Measurements from ENCODE around the gene NRXN3. TPM values are rescaled to one million over a fixed set of nuclear protein-coding genes. Genes with fewer than 3 reads are reported as not detected.

Gene NRXN3
- total RNA-seq, 1 donor from 2014 or later, result 11.4 TPM

- TF ChIP-seq, protein P1, sequence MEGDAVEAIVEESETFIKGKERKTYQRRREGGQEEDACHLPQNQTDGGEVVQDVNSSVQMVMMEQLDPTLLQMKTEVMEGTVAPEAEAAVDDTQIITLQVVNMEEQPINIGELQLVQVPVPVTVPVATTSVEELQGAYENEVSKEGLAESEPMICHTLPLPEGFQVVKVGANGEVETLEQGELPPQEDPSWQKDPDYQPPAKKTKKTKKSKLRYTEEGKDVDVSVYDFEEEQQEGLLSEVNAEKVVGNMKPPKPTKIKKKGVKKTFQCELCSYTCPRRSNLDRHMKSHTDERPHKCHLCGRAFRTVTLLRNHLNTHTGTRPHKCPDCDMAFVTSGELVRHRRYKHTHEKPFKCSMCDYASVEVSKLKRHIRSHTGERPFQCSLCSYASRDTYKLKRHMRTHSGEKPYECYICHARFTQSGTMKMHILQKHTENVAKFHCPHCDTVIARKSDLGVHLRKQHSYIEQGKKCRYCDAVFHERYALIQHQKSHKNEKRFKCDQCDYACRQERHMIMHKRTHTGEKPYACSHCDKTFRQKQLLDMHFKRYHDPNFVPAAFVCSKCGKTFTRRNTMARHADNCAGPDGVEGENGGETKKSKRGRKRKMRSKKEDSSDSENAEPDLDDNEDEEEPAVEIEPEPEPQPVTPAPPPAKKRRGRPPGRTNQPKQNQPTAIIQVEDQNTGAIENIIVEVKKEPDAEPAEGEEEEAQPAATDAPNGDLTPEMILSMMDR (IDR thresholded peaks at IDR 0.05; ENCODE audit: unreplicated experiment), result no peak
- no peak overlapping the region for H3K4me3 Mint-ChIP-seq
Measured at GRCh38 chr14:79658769-79659168, 1488.6 kb downstream of the NRXN3 start.

GRCh38 chr14:79660053-79660939, 1490.1 kb downstream of the NRXN3 start:
- Mint-ChIP-seq H3K27ac (no peak overlapping the region), H3K36me3 (peaks cover 10% of the 10 kb centered on the region), H3K27me3 (ENCODE audit: low read depth) (no peaks in the 10 kb centered on the region), H3K4me1 (peaks cover 13% of the 10 kb centered on the region), H3K9me3 (peaks cover 17% of the 10 kb centered on the region), H3K4me3 (no peak overlapping the region)
- TF ChIP-seq, protein P1 (IDR thresholded peaks at IDR 0.05; ENCODE audit: unreplicated experiment), result no peak
- DNase-seq (ENCODE audit: low spot score in 2 of 2, unreplicated experiment in 2 of 2), result no peak

More at GRCh38 chr14:79658769-79659168, 1488.6 kb downstream of the NRXN3 start:
- Mint-ChIP-seq H3K36me3 (peaks cover 7% of the 10 kb centered on the region), H3K9me3 (peaks cover 17% of the 10 kb centered on the region), H3K27ac (no peak overlapping the region), H3K4me1 (peaks cover 11% of the 10 kb centered on the region), H3K27me3 (ENCODE audit: low read depth) (no peaks in the 10 kb centered on the region)
- no peak for DNase-seq (ENCODE audit: low spot score in 2 of 2, unreplicated experiment in 2 of 2)

DNA sequence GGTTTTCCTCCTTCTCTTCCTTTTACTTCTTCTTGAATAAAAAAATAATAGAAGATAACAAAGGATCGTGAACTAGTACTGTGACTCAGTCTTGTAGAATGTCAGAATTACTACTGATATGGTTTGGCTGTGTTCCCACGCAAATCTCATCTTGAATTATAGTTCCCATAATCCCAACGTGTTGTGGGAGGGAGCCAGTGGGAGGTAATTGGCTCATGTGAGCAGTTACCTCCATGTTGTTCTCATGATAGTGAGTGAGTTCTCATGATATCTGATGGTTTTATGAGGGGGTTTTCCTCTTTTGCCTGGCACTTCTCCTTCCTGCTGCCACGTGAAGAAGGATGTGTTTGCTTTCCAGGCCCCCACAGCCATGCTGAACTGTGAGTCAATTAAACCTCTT, 1491.6 kb downstream of the NRXN3 start:
- Mint-ChIP-seq H3K36me3 (peaks cover 10% of the 10 kb centered on the region), H3K27me3 (ENCODE audit: low read depth) (no peaks in the 10 kb centered on the region), H3K27ac (no peak overlapping the region), H3K4me1 (peaks cover 21% of the 10 kb centered on the region), H3K9me3 (peaks cover 17% of the 10 kb centered on the region), H3K4me3 (no peak overlapping the region)
- no peak for DNase-seq (ENCODE audit: low spot score in 2 of 2, unreplicated experiment in 2 of 2)
- TF ChIP-seq, protein P1 (IDR thresholded peaks at IDR 0.05; ENCODE audit: unreplicated experiment), result no peak

DNA sequence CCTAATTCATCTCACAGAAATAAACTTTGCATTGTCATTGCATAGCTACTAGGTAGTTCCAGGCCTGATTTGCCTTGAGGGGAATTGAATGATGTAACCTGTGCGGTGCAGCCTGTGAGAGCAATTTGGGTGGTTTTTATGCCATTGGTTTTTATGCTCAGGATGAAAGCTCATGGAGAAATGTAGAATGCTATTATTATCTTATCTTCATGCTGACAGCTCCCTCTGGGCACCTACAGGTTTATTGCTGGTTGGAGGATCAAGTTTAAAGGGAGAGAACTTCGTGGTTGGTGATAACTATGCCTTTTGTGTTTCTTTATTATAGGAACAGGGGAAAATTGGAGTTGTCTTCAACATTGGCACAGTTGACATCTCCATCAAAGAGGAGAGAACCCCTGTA, 1493.3 kb downstream of the NRXN3 start:
- H3K9me3 Mint-ChIP-seq, result peaks cover 17% of the 10 kb centered on the region
- peaks cover 10% of the 10 kb centered on the region for H3K36me3 Mint-ChIP-seq
- H3K4me3 Mint-ChIP-seq, result no peak overlapping the region
- no peaks in the 10 kb centered on the region for H3K27me3 Mint-ChIP-seq (ENCODE audit: low read depth)
- TF ChIP-seq, protein P1 (IDR thresholded peaks at IDR 0.05; ENCODE audit: unreplicated experiment), result no peak
- H3K4me1 Mint-ChIP-seq, result peaks cover 21% of the 10 kb centered on the region
- no peak overlapping the region for H3K27ac Mint-ChIP-seq
- no peak for DNase-seq (ENCODE audit: low spot score in 2 of 2, unreplicated experiment in 2 of 2)

- Mint-ChIP-seq H3K9me3 (peaks cover 17% of the 10 kb centered on the region), H3K27me3 (ENCODE audit: low read depth) (no peaks in the 10 kb centered on the region), H3K36me3 (peaks cover 10% of the 10 kb centered on the region), H3K27ac (no peak overlapping the region), H3K4me3 (no peak overlapping the region), H3K4me1 (peaks cover 17% of the 10 kb centered on the region)
- no peak for DNase-seq (ENCODE audit: low spot score in 2 of 2, unreplicated experiment in 2 of 2)
- TF ChIP-seq, protein P1 (IDR thresholded peaks at IDR 0.05; ENCODE audit: unreplicated experiment), result no peak
Measured at GRCh38 chr14:79665556-79665955, 1495.4 kb downstream of the NRXN3 start.

Measured in mesothelial cell of epicardium (in vitro differentiated cells).